ENCODE data around the gene DGAT2L6.
A peak's percentile ranks its signal among the peaks of the same experiment; 100 is the strongest.

The DGAT2L6 gene

DNA sequence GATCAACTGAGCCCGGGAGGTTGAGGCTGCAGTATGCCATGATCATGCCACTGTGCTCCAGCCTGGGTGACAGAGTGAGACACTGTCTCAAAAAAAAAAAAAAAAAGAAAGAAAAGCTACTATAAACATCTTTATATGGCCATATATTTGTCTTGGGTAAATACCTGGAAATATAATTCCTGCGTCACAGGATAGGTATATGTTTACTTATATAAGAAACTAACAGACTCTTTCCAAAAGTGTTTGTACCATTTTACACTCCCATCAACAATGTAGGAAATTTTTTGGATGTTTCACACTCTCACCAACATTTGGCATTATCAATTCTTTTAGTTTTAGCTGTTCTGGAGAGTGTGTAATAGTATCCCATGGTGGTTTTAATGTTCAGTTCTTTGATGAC is 70.0 kb downstream of the DGAT2L6 start:
- H4K8ac ChIP-seq (ENCODE audit: low read depth, low read length), result no peak overlapping the region
- H3K4ac ChIP-seq (ENCODE audit: low read depth, low read length), result no peak overlapping the region
- no peak overlapping the region for H3K27ac ChIP-seq (ENCODE audit: low read depth, low read length)
- no peak overlapping the region for H3K4me3 ChIP-seq (ENCODE audit: low read length)
- H2AK5ac ChIP-seq (ENCODE audit: low read length), result no peak overlapping the region
- H2BK15ac ChIP-seq (replicated peaks; ENCODE audit: low read depth), result no peak overlapping the region
- no peak overlapping the region for H3K4me2 ChIP-seq (ENCODE audit: low read length)
- H3K18ac ChIP-seq (ENCODE audit: low read length), result no peak overlapping the region
- no peaks in the 10 kb centered on the region for H3K4me1 ChIP-seq (ENCODE audit: control insufficient read depth, low read depth, low read length)
- no peaks in the 10 kb centered on the region for H3K79me2 ChIP-seq (ENCODE audit: control insufficient read depth, insufficient read depth, low read length)
- H4K5ac ChIP-seq (ENCODE audit: low read length), result no peak overlapping the region
- no peak overlapping the region for H2BK120ac ChIP-seq (ENCODE audit: low read depth, low read length)
- DNase-seq, result no peak
- no CpG with 5 or more reads among the region's 2 CpGs for WGBS (ENCODE audit: extremely low coverage, insufficient coverage, low lambda C conversion rate)
- no peaks in the 10 kb centered on the region for H3K27me3 ChIP-seq (ENCODE audit: insufficient read depth, low read length, poor library complexity)
- no peak overlapping the region for H3K9ac ChIP-seq (ENCODE audit: low read length)
- no peaks in the 10 kb centered on the region for H3K36me3 ChIP-seq (ENCODE audit: control insufficient read depth, insufficient read depth, low read length)
- no peak overlapping the region for H3K56ac ChIP-seq (ENCODE audit: low read length)
- H2BK5ac ChIP-seq (ENCODE audit: low read length), result no peak overlapping the region
- H3K23ac ChIP-seq (ENCODE audit: low read length), result no peak overlapping the region
- no peaks in the 10 kb centered on the region for H3K79me1 ChIP-seq (ENCODE audit: low read length)

DNA sequence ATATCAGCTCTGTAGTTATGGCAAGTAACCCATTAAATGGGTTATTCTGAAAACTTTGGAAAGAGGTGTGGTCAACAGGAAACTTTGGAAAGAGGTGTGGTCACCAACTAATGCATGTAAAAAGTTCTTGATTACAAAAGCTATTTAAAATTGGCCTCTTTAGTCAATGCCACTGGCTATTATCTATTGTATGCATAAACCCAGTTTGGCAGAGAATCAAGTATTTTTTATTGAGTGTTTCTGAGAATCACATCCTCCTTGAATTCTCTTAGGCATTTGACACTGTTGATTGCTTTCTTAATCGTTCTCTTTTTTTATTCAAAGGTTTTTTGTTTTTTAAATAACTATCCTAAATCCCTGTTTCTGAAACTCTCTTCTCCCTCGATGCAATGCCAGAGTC is 75.2 kb downstream of the DGAT2L6 start:
- no peak overlapping the region for H2BK5ac ChIP-seq (ENCODE audit: low read length)
- no peaks in the 10 kb centered on the region for H3K36me3 ChIP-seq (ENCODE audit: control insufficient read depth, insufficient read depth, low read length)
- H3K79me1 ChIP-seq (ENCODE audit: low read length), result no peaks in the 10 kb centered on the region
- no peak for DNase-seq
- H2BK15ac ChIP-seq (replicated peaks; ENCODE audit: low read depth), result no peak overlapping the region
- H2BK120ac ChIP-seq (ENCODE audit: low read depth, low read length), result no peak overlapping the region
- WGBS (ENCODE audit: extremely low coverage, insufficient coverage, low lambda C conversion rate), result no CpG with 5 or more reads among the region's 2 CpGs
- H3K79me2 ChIP-seq (ENCODE audit: control insufficient read depth, insufficient read depth, low read length), result no peaks in the 10 kb centered on the region
- H3K4ac ChIP-seq (ENCODE audit: low read depth, low read length), result no peak overlapping the region
- H4K8ac ChIP-seq (ENCODE audit: low read depth, low read length), result no peak overlapping the region
- H3K4me1 ChIP-seq (ENCODE audit: control insufficient read depth, low read depth, low read length), result no peaks in the 10 kb centered on the region
- no peak overlapping the region for H4K5ac ChIP-seq (ENCODE audit: low read length)
- no peak overlapping the region for H3K27ac ChIP-seq (ENCODE audit: low read depth, low read length)
- H3K4me2 ChIP-seq (ENCODE audit: low read length), result no peak overlapping the region
- no peak overlapping the region for H3K4me3 ChIP-seq (ENCODE audit: low read length)
- H3K18ac ChIP-seq (ENCODE audit: low read length), result no peak overlapping the region
- no peak overlapping the region for H2AK5ac ChIP-seq (ENCODE audit: low read length)
- no peak overlapping the region for H3K9ac ChIP-seq (ENCODE audit: low read length)
- H3K27me3 ChIP-seq (ENCODE audit: insufficient read depth, low read length, poor library complexity), result no peaks in the 10 kb centered on the region
- no peak overlapping the region for H3K56ac ChIP-seq (ENCODE audit: low read length)
- H3K23ac ChIP-seq (ENCODE audit: low read length), result no peak overlapping the region

- no peak overlapping the region for H2BK15ac ChIP-seq (replicated peaks; ENCODE audit: low read depth)
- H3K4me2 ChIP-seq (ENCODE audit: low read length), result no peak overlapping the region
- no peak overlapping the region for H4K8ac ChIP-seq (ENCODE audit: low read depth, low read length)
- DNase-seq, result peak; percentile 22
- H2BK120ac ChIP-seq (ENCODE audit: low read depth, low read length), result no peak overlapping the region
- H3K4me1 ChIP-seq (ENCODE audit: control insufficient read depth, low read depth, low read length), result no peaks in the 10 kb centered on the region
- no peak overlapping the region for H3K56ac ChIP-seq (ENCODE audit: low read length)
- no peaks in the 10 kb centered on the region for H3K36me3 ChIP-seq (ENCODE audit: control insufficient read depth, insufficient read depth, low read length)
- H2BK5ac ChIP-seq (ENCODE audit: low read length), result no peak overlapping the region
- no peak overlapping the region for H4K5ac ChIP-seq (ENCODE audit: low read length)
- H3K23ac ChIP-seq (ENCODE audit: low read length), result no peak overlapping the region
- no peak overlapping the region for H3K27ac ChIP-seq (ENCODE audit: low read depth, low read length)
- no peak overlapping the region for H2AK5ac ChIP-seq (ENCODE audit: low read length)
- no CpG with 5 or more reads among the region's 3 CpGs for WGBS (ENCODE audit: extremely low coverage, insufficient coverage, low lambda C conversion rate)
- H3K27me3 ChIP-seq (ENCODE audit: insufficient read depth, low read length, poor library complexity), result no peaks in the 10 kb centered on the region
- no peak overlapping the region for H3K18ac ChIP-seq (ENCODE audit: low read length)
- no peak overlapping the region for H3K9ac ChIP-seq (ENCODE audit: low read length)
- H3K4ac ChIP-seq (ENCODE audit: low read depth, low read length), result no peak overlapping the region
- no peak overlapping the region for H3K4me3 ChIP-seq (ENCODE audit: low read length)
- no peaks in the 10 kb centered on the region for H3K79me1 ChIP-seq (ENCODE audit: low read length)
- no peaks in the 10 kb centered on the region for H3K79me2 ChIP-seq (ENCODE audit: control insufficient read depth, insufficient read depth, low read length)
Observed at GRCh38 chrX:70253377-70254062, 76.2 kb downstream of the DGAT2L6 start.

GRCh38 chrX:70254063-70254400 is 76.7 kb downstream of the DGAT2L6 start:
- Histone ChIP-seq H3K79me1 (ENCODE audit: low read length) (no peaks in the 10 kb centered on the region), H3K56ac (ENCODE audit: low read length) (no peak overlapping the region), H3K4me1 (ENCODE audit: control insufficient read depth, low read depth, low read length) (no peaks in the 10 kb centered on the region), H2AK5ac (ENCODE audit: low read length) (no peak overlapping the region), H3K4me3 (ENCODE audit: low read length) (no peak overlapping the region), H4K5ac (ENCODE audit: low read length) (no peak overlapping the region), H3K23ac (ENCODE audit: low read length) (no peak overlapping the region), H3K4ac (ENCODE audit: low read depth, low read length) (no peak overlapping the region), H3K36me3 (ENCODE audit: control insufficient read depth, insufficient read depth, low read length) (no peaks in the 10 kb centered on the region), H2BK120ac (ENCODE audit: low read depth, low read length) (no peak overlapping the region), H3K18ac (ENCODE audit: low read length) (no peak overlapping the region), H3K27me3 (ENCODE audit: insufficient read depth, low read length, poor library complexity) (no peaks in the 10 kb centered on the region), H3K79me2 (ENCODE audit: control insufficient read depth, insufficient read depth, low read length) (no peaks in the 10 kb centered on the region), H2BK15ac (replicated peaks; ENCODE audit: low read depth) (no peak overlapping the region), H3K27ac (ENCODE audit: low read depth, low read length) (no peak overlapping the region), H3K9ac (ENCODE audit: low read length) (no peak overlapping the region), H2BK5ac (ENCODE audit: low read length) (no peak overlapping the region), H3K4me2 (ENCODE audit: low read length) (no peak overlapping the region), H4K8ac (ENCODE audit: low read depth, low read length) (no peak overlapping the region)
- peak; percentile 40 for DNase-seq
- no CpG with 5 or more reads among the region's 1 CpG for WGBS (ENCODE audit: extremely low coverage, insufficient coverage, low lambda C conversion rate)

DNA sequence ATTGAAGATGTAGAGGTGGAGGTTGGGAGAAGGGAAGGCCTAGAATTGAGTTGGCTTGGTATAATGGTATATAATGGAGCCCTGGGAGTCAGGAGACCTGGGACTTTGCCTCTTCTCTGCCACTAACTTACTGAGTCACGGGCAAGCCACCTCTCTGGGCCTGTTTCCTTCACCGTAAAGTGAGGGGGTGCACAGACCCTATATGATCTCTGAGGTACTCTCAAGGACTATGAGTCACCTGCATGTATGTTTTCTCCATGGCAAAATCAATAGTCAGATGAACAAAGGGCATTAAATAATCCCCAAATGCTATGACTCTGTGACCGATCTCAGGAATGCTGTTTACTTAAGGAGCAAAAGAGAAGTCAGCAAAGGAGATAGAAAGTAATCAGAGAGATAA is 77.6 kb downstream of the DGAT2L6 start:
- no CpG with 5 or more reads among the region's 3 CpGs for WGBS (ENCODE audit: extremely low coverage, insufficient coverage, low lambda C conversion rate)
- no peak overlapping the region for H3K18ac ChIP-seq (ENCODE audit: low read length)
- H4K8ac ChIP-seq (ENCODE audit: low read depth, low read length), result no peak overlapping the region
- H3K23ac ChIP-seq (ENCODE audit: low read length), result no peak overlapping the region
- H2BK5ac ChIP-seq (ENCODE audit: low read length), result no peak overlapping the region
- no peaks in the 10 kb centered on the region for H3K79me1 ChIP-seq (ENCODE audit: low read length)
- no peak overlapping the region for H3K56ac ChIP-seq (ENCODE audit: low read length)
- H2BK120ac ChIP-seq (ENCODE audit: low read depth, low read length), result no peak overlapping the region
- no peak overlapping the region for H3K27ac ChIP-seq (ENCODE audit: low read depth, low read length)
- H3K79me2 ChIP-seq (ENCODE audit: control insufficient read depth, insufficient read depth, low read length), result no peaks in the 10 kb centered on the region
- no peak overlapping the region for H3K4me3 ChIP-seq (ENCODE audit: low read length)
- no peak overlapping the region for H3K4me2 ChIP-seq (ENCODE audit: low read length)
- no peak overlapping the region for H2AK5ac ChIP-seq (ENCODE audit: low read length)
- H3K4ac ChIP-seq (ENCODE audit: low read depth, low read length), result no peak overlapping the region
- no peak overlapping the region for H4K5ac ChIP-seq (ENCODE audit: low read length)
- H3K9ac ChIP-seq (ENCODE audit: low read length), result no peak overlapping the region
- H3K36me3 ChIP-seq (ENCODE audit: control insufficient read depth, insufficient read depth, low read length), result no peaks in the 10 kb centered on the region
- H3K27me3 ChIP-seq (ENCODE audit: insufficient read depth, low read length, poor library complexity), result no peaks in the 10 kb centered on the region
- no peaks in the 10 kb centered on the region for H3K4me1 ChIP-seq (ENCODE audit: control insufficient read depth, low read depth, low read length)
- no peak overlapping the region for H2BK15ac ChIP-seq (replicated peaks; ENCODE audit: low read depth)
- DNase-seq, result no peak

Measured in mesendoderm (in vitro differentiated cells).